Brain microvascular endothelial cell (primary cell): ENCODE data around the gene ZSWIM1.
"Not testable (repeated sequence)": the region's sequence is repeated elsewhere in the genome, so short reads cannot be mapped to it uniquely, and the experiment has no call there.

Source experiments
- DNase-seq: peaks from one replicate; pipeline ENCODE4 v3.0.0-alpha.2; 2020
- H3K27ac ChIP-seq: fragments of 250-450 bp; sonication (Bioruptor Pico); 2 replicates; pipeline ENCODE4 v1.5.1; 2020; ENCODE audit warnings: mild to moderate bottlenecking, moderate library complexity
- H3K27me3 ChIP-seq: fragments of 250-450 bp; sonication (Bioruptor Pico); replicated peaks from 2 replicates; pipeline ENCODE4 v1.5.1; 2020; ENCODE audit warnings: mild to moderate bottlenecking
- H3K36me3 ChIP-seq: fragments of 250-450 bp; sonication (Bioruptor Pico); replicated peaks from 2 replicates; pipeline ENCODE4 v1.5.1; 2020; ENCODE audit warnings: mild to moderate bottlenecking
- H3K4me3 ChIP-seq: 2 replicates; pipeline ENCODE4 v1.5.1; 2011; ENCODE audit warnings: low read depth, mild to moderate bottlenecking, control low read depth, low read length, moderate library complexity
- in situ Hi-C: cut with HindIII; loops from 2 replicates; pipeline ENCODE4 v1.10.0; 2017; ENCODE audit warnings: low sequenced_read_pairs, low pct_ligation_motif_present
- TF ChIP-seq, protein P1 (sequence below): IDR thresholded peaks from 2 replicates; pipeline ENCODE4 v1.5.1; 2011; ENCODE audit warnings: low read depth, mild to moderate bottlenecking, moderate library complexity, low read length, control low read depth, inconsistent platforms; ENCODE audit errors: missing control alignments

The ZSWIM1 gene

DNA sequence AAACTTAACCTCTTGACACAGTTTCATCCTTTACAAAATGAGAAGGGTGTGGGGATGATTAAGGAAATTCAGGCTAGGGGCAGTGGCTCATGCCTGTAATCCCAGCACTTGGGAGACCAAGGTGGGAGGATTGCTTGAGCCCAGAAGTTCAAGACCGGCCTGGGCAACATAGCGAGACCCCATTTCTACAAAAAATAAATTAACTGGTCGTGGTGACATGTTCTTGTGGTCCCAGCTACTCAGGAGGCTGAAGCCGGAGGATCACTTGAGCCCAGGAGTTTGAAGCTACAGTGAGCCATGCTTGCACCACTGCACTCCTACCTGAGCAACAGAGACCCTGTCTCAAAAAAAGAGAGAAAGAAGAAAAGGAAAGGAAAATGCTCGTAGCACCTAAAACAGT lies 14.6 kb upstream of the ZSWIM1 start:
- TF ChIP-seq, protein P1, sequence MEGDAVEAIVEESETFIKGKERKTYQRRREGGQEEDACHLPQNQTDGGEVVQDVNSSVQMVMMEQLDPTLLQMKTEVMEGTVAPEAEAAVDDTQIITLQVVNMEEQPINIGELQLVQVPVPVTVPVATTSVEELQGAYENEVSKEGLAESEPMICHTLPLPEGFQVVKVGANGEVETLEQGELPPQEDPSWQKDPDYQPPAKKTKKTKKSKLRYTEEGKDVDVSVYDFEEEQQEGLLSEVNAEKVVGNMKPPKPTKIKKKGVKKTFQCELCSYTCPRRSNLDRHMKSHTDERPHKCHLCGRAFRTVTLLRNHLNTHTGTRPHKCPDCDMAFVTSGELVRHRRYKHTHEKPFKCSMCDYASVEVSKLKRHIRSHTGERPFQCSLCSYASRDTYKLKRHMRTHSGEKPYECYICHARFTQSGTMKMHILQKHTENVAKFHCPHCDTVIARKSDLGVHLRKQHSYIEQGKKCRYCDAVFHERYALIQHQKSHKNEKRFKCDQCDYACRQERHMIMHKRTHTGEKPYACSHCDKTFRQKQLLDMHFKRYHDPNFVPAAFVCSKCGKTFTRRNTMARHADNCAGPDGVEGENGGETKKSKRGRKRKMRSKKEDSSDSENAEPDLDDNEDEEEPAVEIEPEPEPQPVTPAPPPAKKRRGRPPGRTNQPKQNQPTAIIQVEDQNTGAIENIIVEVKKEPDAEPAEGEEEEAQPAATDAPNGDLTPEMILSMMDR, result no peak
- in situ Hi-C loops, result no loop called here
- H3K27ac ChIP-seq, result no peak overlapping the region

DNA sequence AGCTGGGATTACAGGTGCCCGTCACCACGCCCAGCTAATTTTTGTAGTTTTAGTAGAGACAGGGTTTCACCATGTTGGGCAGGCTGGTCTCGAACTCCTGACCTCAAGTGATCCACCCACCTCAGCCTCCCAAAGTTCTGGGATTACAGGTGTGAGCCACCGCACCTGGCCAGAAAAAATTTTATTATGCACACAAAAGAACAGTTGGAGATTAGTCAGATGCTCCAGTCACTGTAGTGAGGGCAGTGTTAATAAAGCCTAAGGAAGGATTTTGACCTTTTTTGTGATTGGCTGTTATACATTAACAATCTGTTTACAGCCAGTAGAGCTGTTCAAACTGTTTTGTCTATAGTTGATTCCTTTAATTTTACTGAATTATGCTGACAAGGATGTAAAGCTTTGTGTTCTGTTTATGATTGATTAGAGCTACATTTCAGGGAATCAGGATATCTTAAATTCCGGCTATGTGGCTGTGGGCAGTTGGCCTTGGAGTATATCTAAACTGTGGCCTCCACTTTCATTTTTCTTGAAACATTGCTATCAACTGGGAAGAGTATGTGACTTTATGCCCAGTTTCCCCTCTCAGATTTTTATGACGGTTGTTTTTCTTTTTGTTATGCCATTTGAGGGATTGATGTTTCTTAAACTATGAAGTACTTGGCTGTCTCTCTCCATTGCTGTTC lies 13.8 kb upstream of the ZSWIM1 start:
- no peak for DNase-seq
- in situ Hi-C loops, result no loop called here
- H3K27ac ChIP-seq, result peak overlapping the region; percentile 76
- no peaks in the 10 kb centered on the region for H3K36me3 ChIP-seq
- H3K4me3 ChIP-seq, result no peak overlapping the region
- TF ChIP-seq, protein P1, result no peak
- H3K27me3 ChIP-seq, result no peaks in the 10 kb centered on the region

More for the DNA sequence above, 14.6 kb upstream of the ZSWIM1 start:
- Histone ChIP-seq H3K36me3 (no peaks in the 10 kb centered on the region), H3K27me3 (no peaks in the 10 kb centered on the region), H3K4me3 (no peak overlapping the region)
- DNase-seq, result no peak

DNA sequence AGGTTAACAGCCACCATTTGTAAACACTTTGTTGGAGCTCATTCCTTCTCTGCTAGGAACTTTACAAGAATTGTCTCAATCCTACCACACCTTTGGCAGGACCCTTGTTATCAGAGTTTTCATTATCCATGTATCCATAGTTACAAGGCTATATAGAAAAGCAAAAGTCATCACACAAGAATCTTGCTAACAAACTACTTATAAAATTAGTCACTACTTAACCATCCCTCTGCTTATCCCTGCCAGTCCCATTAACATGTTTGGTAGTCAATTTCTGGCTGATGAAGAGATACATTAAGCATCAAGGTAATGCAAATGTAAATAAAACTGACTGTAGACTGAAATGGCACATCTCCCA lies 13.2 kb upstream of the ZSWIM1 start:
- TF ChIP-seq, protein P1, result no peak
- no peak for DNase-seq
- H3K27ac ChIP-seq, result peak overlapping the region; percentile 76

DNA sequence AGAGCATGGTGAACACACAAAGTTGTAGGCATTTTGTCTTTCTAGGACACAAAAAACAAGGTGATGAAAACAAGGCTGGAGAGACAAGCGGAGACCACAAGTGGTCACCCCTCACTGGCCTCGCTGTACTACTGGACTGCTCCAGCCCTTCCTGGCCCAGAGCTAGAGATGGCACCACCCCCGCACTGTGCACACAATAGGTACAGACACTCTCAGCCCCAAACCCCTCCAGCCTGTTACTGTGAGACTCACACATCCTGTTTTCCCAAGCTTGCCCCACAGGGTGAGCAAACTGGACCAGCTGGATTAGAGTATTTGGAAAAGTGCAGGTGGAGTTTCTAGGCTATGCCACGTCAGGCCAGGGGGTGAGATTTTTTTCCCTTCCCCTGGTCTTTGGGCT lies 8.4 kb upstream of the ZSWIM1 start:
- Histone ChIP-seq H3K36me3 (no peaks in the 10 kb centered on the region), H3K27ac (no peak overlapping the region), H3K27me3 (no peaks in the 10 kb centered on the region), H3K4me3 (no peak overlapping the region)
- TF ChIP-seq, protein P1, result no peak
- in situ Hi-C loops, result no loop called here
- no peak for DNase-seq

More for the DNA sequence above, 13.2 kb upstream of the ZSWIM1 start:
- Histone ChIP-seq H3K36me3 (no peaks in the 10 kb centered on the region), H3K4me3 (no peak overlapping the region), H3K27me3 (no peaks in the 10 kb centered on the region)
- in situ Hi-C loops, result no loop called here

DNA sequence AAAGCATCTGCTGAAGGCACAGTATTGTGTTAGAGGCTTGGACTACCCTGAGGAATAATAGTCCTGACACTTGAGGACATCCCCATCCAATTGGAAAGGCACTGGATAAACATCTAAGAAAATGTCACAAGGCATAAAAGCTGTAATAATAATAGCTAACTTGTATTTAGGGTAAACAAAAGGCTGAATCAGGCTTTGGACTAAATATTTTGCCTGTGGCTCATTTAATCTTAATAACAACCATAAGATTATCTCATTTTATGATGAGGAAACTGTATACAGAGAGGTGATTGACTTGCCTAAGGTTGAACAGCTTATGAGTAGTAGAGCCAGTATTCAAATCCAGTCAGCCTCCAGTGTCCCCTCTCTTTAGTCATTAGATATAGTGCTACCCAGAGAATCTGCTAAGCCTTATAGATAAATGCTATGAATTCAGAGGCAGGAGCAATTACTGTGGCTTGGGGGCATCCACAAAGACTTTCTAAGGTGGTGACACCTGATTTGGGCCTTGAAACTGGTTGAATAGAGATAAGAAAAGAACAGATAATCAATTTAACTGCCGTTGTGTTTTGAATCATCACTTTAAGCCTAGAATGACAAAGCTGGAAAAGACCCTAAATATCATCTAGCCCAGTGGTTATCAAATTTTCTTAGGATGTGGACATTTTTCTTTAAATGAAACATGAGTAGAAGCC lies 7.5 kb upstream of the ZSWIM1 start:
- Histone ChIP-seq H3K27ac (no peak overlapping the region), H3K27me3 (no peaks in the 10 kb centered on the region), H3K4me3 (no peak overlapping the region), H3K36me3 (no peaks in the 10 kb centered on the region)
- no peak for DNase-seq
- TF ChIP-seq, protein P1, result no peak
- in situ Hi-C loops, result no loop called here

DNA sequence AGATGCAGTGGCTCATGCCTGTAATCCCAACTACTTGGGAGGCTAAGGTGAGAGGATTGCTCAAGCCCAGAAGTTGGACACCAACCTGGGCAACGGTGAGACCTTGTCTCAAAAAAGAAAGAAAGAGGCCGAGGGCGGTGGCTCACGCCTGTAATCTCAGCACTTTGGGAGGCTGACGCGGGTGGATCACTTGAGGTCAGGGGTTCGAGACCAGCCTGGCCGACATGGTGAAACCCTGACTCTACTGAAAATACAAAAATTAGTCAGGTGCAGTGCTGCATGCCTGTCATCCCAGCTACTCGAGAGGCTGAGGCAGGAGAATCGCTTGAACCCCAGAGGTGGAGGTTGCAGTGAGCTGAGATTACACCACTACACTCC lies 6.9 kb upstream of the ZSWIM1 start:
- H3K27ac ChIP-seq, in situ Hi-C loops, H3K27me3 ChIP-seq, H3K4me3 ChIP-seq, DNase-seq, H3K36me3 ChIP-seq: not testable (repeated sequence)
